Liver (tissue), 3 donors: ENCODE results near the gene OR2A42.
"Not testable (repeated sequence)": the region's sequence is repeated elsewhere in the genome, so short reads cannot be mapped to it uniquely, and the experiment has no call there.

ENCODE experiments used
- GABPA ChIP-seq, 2 donors: IDR thresholded peaks in 1 of 2; conservative IDR thresholded peaks in 1 of 2; 2 replicates each; pipeline ENCODE4 v1.6.1; 2016; ENCODE audit warnings: antibody characterized with exemption in 2 of 2, mild to moderate bottlenecking in 1 of 2, moderate library complexity in 1 of 2
- HNF4A ChIP-seq, 2 donors: conservative IDR thresholded peaks; 2 replicates each; pipeline ENCODE4 v1.6.1; 2016; ENCODE audit warnings: antibody characterized with exemption in 2 of 2, mild to moderate bottlenecking in 2 of 2
- HNF4G ChIP-seq: IDR thresholded peaks from 2 replicates; pipeline ENCODE4 v1.6.1; 2016; ENCODE audit warnings: antibody characterized with exemption
- JUND ChIP-seq, 2 donors: IDR thresholded peaks; 2 replicates each; pipeline ENCODE4 v1.6.1; 2016; ENCODE audit warnings: antibody characterized with exemption in 2 of 2
- NR2F2 ChIP-seq: IDR thresholded peaks from 2 replicates; pipeline ENCODE4 v1.6.1; 2016; ENCODE audit warnings: antibody characterized with exemption
- RAD21 ChIP-seq, 2 donors: IDR thresholded peaks; 2 replicates each; pipeline ENCODE4 v1.6.1; 2016; ENCODE audit warnings: antibody characterized with exemption in 2 of 2, mild to moderate bottlenecking in 2 of 2
- SP1 ChIP-seq: IDR thresholded peaks from 2 replicates; pipeline ENCODE4 v1.6.1; 2018; ENCODE audit warnings: antibody characterized with exemption, mild to moderate bottlenecking
- YY1 ChIP-seq: IDR thresholded peaks from 2 replicates; pipeline ENCODE4 v1.6.1; 2016; ENCODE audit warnings: antibody characterized with exemption, mild to moderate bottlenecking
- TF ChIP-seq, protein P1 (sequence below): fragments of 150-350 bp; IDR thresholded peaks from 2 replicates; pipeline ENCODE4 v1.5.1; 2017; ENCODE audit warnings: improper control_type of control experiment, low read depth, low read length; ENCODE audit not compliant: missing input control
- TF ChIP-seq, protein P2 (sequence below): IDR thresholded peaks from 2 replicates; pipeline ENCODE4 v1.6.1; 2016; ENCODE audit warnings: antibody characterized with exemption
- TF ChIP-seq, protein P3 (sequence below): IDR thresholded peaks from 2 replicates; pipeline ENCODE4 v1.6.1; 2016; ENCODE audit warnings: antibody characterized with exemption
- TF ChIP-seq, protein P4 (sequence below): IDR thresholded peaks from 2 replicates; pipeline ENCODE4 v1.6.1; 2016; ENCODE audit warnings: antibody characterized with exemption, mild to moderate bottlenecking
- donor health status: healthy.
- donor health status: healthy.

DNA sequence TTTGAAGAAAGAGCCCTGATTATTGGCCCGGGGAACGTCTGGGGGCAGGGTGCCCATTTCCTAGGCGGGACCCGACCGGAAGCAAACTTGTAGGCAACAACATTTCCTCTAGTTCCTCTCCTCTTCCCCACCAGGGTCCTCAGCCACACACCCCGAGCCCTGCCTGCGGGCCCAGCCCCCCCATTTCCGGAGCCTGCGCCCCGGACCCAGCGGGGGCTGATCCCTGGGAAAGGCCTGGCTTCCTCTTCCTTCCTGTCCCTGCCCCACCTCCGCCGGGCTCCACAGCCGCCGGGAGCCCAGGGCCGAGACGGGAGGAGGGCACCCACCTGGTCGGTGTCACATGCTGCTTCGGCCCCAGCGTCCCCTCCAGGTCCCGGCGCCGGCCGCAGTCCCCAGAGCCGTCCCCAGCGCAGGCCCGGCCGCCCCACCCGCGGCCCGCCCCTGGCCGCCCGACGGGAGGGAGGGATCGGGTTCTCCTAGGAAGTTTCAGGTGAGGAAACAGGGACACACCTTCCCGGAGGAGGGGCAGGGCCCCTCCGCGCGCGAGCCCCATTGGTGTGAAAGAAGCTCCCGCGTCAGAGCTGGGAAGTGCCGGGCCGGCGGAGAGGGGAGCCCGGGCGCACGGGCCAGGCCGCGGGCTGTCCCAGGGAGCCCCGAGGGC is 44.1 kb downstream of the OR2A42 start, which contains the start of gene ARHGEF35:
- TF ChIP-seq, protein P1, sequence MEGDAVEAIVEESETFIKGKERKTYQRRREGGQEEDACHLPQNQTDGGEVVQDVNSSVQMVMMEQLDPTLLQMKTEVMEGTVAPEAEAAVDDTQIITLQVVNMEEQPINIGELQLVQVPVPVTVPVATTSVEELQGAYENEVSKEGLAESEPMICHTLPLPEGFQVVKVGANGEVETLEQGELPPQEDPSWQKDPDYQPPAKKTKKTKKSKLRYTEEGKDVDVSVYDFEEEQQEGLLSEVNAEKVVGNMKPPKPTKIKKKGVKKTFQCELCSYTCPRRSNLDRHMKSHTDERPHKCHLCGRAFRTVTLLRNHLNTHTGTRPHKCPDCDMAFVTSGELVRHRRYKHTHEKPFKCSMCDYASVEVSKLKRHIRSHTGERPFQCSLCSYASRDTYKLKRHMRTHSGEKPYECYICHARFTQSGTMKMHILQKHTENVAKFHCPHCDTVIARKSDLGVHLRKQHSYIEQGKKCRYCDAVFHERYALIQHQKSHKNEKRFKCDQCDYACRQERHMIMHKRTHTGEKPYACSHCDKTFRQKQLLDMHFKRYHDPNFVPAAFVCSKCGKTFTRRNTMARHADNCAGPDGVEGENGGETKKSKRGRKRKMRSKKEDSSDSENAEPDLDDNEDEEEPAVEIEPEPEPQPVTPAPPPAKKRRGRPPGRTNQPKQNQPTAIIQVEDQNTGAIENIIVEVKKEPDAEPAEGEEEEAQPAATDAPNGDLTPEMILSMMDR, result not testable (repeated sequence)
- TF ChIP-seq, protein P2, sequence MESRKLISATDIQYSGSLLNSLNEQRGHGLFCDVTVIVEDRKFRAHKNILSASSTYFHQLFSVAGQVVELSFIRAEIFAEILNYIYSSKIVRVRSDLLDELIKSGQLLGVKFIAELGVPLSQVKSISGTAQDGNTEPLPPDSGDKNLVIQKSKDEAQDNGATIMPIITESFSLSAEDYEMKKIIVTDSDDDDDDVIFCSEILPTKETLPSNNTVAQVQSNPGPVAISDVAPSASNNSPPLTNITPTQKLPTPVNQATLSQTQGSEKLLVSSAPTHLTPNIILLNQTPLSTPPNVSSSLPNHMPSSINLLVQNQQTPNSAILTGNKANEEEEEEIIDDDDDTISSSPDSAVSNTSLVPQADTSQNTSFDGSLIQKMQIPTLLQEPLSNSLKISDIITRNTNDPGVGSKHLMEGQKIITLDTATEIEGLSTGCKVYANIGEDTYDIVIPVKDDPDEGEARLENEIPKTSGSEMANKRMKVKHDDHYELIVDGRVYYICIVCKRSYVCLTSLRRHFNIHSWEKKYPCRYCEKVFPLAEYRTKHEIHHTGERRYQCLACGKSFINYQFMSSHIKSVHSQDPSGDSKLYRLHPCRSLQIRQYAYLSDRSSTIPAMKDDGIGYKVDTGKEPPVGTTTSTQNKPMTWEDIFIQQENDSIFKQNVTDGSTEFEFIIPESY, result not testable (repeated sequence)
- not testable (repeated sequence) for TF ChIP-seq NR2F2; HNF4G; YY1; SP1; RAD21 (IDR thresholded peaks at IDR 0.05); HNF4A (conservative IDR thresholded peaks at IDR 0.05); GABPA (IDR thresholded peaks at IDR 0.05 in 1 of 2, conservative IDR thresholded peaks at IDR 0.05 in 1 of 2); JUND (IDR thresholded peaks at IDR 0.05)
- TF ChIP-seq, protein P3, sequence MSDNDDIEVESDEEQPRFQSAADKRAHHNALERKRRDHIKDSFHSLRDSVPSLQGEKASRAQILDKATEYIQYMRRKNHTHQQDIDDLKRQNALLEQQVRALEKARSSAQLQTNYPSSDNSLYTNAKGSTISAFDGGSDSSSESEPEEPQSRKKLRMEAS, result not testable (repeated sequence)
- TF ChIP-seq, protein P4, sequence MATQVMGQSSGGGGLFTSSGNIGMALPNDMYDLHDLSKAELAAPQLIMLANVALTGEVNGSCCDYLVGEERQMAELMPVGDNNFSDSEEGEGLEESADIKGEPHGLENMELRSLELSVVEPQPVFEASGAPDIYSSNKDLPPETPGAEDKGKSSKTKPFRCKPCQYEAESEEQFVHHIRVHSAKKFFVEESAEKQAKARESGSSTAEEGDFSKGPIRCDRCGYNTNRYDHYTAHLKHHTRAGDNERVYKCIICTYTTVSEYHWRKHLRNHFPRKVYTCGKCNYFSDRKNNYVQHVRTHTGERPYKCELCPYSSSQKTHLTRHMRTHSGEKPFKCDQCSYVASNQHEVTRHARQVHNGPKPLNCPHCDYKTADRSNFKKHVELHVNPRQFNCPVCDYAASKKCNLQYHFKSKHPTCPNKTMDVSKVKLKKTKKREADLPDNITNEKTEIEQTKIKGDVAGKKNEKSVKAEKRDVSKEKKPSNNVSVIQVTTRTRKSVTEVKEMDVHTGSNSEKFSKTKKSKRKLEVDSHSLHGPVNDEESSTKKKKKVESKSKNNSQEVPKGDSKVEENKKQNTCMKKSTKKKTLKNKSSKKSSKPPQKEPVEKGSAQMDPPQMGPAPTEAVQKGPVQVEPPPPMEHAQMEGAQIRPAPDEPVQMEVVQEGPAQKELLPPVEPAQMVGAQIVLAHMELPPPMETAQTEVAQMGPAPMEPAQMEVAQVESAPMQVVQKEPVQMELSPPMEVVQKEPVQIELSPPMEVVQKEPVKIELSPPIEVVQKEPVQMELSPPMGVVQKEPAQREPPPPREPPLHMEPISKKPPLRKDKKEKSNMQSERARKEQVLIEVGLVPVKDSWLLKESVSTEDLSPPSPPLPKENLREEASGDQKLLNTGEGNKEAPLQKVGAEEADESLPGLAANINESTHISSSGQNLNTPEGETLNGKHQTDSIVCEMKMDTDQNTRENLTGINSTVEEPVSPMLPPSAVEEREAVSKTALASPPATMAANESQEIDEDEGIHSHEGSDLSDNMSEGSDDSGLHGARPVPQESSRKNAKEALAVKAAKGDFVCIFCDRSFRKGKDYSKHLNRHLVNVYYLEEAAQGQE, result not testable (repeated sequence)
